Liver (tissue), 3 donors: ENCODE data around the gene U2AF2.

Experiments
- GABPA ChIP-seq, 2 donors: IDR thresholded peaks in 1 of 2; conservative IDR thresholded peaks in 1 of 2; 2 replicates each; pipeline ENCODE4 v1.6.1; 2016; ENCODE audit warnings: antibody characterized with exemption in 2 of 2, mild to moderate bottlenecking in 1 of 2, moderate library complexity in 1 of 2
- JUND ChIP-seq, 2 donors: IDR thresholded peaks; 2 replicates each; pipeline ENCODE4 v1.6.1; 2016; ENCODE audit warnings: antibody characterized with exemption in 2 of 2
- TF ChIP-seq, protein P1 (sequence below): fragments of 150-350 bp; IDR thresholded peaks from 2 replicates; pipeline ENCODE4 v1.5.1; 2017; ENCODE audit warnings: improper control_type of control experiment, low read depth, low read length; ENCODE audit not compliant: missing input control
- TF ChIP-seq, protein P2 (sequence below): IDR thresholded peaks from 2 replicates; pipeline ENCODE4 v1.6.1; 2016; ENCODE audit warnings: antibody characterized with exemption
- donor health status: healthy.
- donor health status: healthy.

DNA sequence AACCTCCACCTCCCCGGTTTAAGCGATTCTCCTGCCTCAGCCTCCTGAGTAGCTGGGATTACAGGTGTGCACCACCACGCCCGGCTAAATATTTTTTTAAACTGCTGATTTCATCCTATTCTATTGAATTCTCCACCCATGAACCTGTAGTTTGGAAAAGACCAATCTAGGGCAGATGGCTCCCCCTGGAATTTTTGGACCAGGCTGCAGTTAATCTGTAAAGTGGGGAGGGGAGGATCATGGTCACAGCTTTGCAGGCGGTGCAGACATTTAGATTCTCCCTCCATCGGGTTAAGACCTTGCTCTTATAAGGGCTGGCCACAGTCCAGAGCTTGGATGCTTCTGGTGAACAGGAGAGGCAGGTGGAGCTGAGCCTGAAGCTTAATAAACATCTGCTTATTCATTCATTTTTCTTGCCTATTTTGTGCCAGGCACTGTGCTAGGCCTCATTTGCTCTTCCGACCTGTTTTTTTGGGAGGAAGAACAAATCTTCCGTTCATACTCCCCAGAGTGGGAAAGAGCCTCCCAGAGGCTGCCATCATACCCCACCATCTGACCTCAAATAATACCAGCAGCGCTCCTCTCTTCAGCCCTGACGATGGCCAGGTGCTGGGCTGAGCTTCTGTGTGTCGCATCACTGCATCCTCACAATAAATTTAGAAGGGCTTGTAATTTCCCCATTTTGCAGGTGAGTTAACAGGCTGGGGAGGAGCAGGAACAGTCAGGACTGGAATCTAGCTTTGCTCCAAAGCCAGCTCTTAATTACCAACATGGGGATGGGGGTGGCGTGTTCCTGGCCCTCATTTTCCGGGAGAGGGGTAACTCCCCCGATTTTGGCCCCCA, 7.7 kb upstream of the U2AF2 start:
- TF ChIP-seq, protein P1, sequence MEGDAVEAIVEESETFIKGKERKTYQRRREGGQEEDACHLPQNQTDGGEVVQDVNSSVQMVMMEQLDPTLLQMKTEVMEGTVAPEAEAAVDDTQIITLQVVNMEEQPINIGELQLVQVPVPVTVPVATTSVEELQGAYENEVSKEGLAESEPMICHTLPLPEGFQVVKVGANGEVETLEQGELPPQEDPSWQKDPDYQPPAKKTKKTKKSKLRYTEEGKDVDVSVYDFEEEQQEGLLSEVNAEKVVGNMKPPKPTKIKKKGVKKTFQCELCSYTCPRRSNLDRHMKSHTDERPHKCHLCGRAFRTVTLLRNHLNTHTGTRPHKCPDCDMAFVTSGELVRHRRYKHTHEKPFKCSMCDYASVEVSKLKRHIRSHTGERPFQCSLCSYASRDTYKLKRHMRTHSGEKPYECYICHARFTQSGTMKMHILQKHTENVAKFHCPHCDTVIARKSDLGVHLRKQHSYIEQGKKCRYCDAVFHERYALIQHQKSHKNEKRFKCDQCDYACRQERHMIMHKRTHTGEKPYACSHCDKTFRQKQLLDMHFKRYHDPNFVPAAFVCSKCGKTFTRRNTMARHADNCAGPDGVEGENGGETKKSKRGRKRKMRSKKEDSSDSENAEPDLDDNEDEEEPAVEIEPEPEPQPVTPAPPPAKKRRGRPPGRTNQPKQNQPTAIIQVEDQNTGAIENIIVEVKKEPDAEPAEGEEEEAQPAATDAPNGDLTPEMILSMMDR, result no peak
- TF ChIP-seq, protein P2, sequence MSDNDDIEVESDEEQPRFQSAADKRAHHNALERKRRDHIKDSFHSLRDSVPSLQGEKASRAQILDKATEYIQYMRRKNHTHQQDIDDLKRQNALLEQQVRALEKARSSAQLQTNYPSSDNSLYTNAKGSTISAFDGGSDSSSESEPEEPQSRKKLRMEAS, result no peak
- TF ChIP-seq JUND (IDR thresholded peaks at IDR 0.05) (no peak), GABPA (IDR thresholded peaks at IDR 0.05 in 1 of 2, conservative IDR thresholded peaks at IDR 0.05 in 1 of 2) (no peak)
